HEK293T (cell line): ENCODE data around the gene ZNF248.
"Not testable (repeated sequence)": the region's sequence is repeated elsewhere in the genome, so short reads cannot be mapped to it uniquely, and the experiment has no call there.

Experiments
- CTCF ChIA-PET: fragments of 350-600 bp; formaldehyde crosslinking; extraction: SDS; loops from one replicate; lab custom pipeline; 2021; ENCODE audit warnings: antibody characterized with exemption, inconsistent platforms; lab: Yijun Ruan, JAX
- POLR2A ChIA-PET: fragments of 350-600 bp; formaldehyde crosslinking; extraction: SDS; loops from one replicate; lab custom pipeline; 2020; ENCODE audit warnings: antibody characterized with exemption, inconsistent platforms; lab: Yijun Ruan, JAX
- DNase-seq: peaks from one replicate; pipeline ENCODE4 v3.0.0; 2012; ENCODE audit warnings: mixed read lengths; ENCODE audit errors: extremely low spot score
- ARNT ChIP-seq: fragments of 450-650 bp; IDR thresholded peaks from 2 replicates; pipeline ENCODE4 v1.6.1; 2017; ENCODE audit warnings: mild to moderate bottlenecking
- BHLHE40 ChIP-seq: fragments of 450-650 bp; IDR thresholded peaks from 2 replicates; pipeline ENCODE4 v1.6.1; 2016; ENCODE audit warnings: mild to moderate bottlenecking, moderate library complexity, borderline replicate concordance
- CTBP1 ChIP-seq: fragments of 450-650 bp; IDR thresholded peaks from 2 replicates; pipeline ENCODE4 v1.6.1; 2016; ENCODE audit warnings: borderline replicate concordance
- ELF4 ChIP-seq: fragments of 450-650 bp; IDR thresholded peaks from 2 replicates; pipeline ENCODE4 v1.6.1; 2017; ENCODE audit warnings: antibody characterized with exemption
- FOXA1 ChIP-seq: fragments of 450-650 bp; IDR thresholded peaks from 2 replicates; pipeline ENCODE4 v1.6.1; 2016; ENCODE audit warnings: mild to moderate bottlenecking
- FOXK2 ChIP-seq: fragments of 450-650 bp; IDR thresholded peaks from 2 replicates; pipeline ENCODE4 v1.6.1; 2016; ENCODE audit warnings: mild to moderate bottlenecking
- FOXM1 ChIP-seq: fragments of 450-650 bp; IDR thresholded peaks from 2 replicates; pipeline ENCODE4 v1.6.1; 2017; ENCODE audit warnings: mild to moderate bottlenecking, borderline replicate concordance
- HDGF ChIP-seq: fragments of 450-650 bp; IDR thresholded peaks from 2 replicates; pipeline ENCODE4 v1.6.1; 2017; ENCODE audit warnings: antibody characterized with exemption, borderline replicate concordance
- L3MBTL2 ChIP-seq: fragments of 450-650 bp; conservative IDR thresholded peaks from 2 replicates; pipeline ENCODE4 v1.6.1; 2016; ENCODE audit warnings: mild to moderate bottlenecking
- LEF1 ChIP-seq: fragments of 450-650 bp; IDR thresholded peaks from 2 replicates; pipeline ENCODE4 v1.6.1; 2017; ENCODE audit warnings: mild to moderate bottlenecking, borderline replicate concordance
- NFRKB ChIP-seq: fragments of 450-650 bp; IDR thresholded peaks from 2 replicates; pipeline ENCODE4 v1.6.1; 2016; ENCODE audit warnings: mild to moderate bottlenecking, moderate library complexity
- SP1 ChIP-seq: fragments of 450-650 bp; IDR thresholded peaks from 2 replicates; pipeline ENCODE4 v1.6.1; 2017
- SUZ12 ChIP-seq: fragments of 450-650 bp; IDR thresholded peaks from 2 replicates; pipeline ENCODE4 v1.6.1; 2016; ENCODE audit warnings: mild to moderate bottlenecking
- TARDBP ChIP-seq: fragments of 450-650 bp; IDR thresholded peaks from 2 replicates; pipeline ENCODE4 v1.6.1; 2016
- ZNF384 ChIP-seq: fragments of 450-650 bp; IDR thresholded peaks from 2 replicates; pipeline ENCODE4 v1.6.1; 2016
- TF ChIP-seq, protein P1 (sequence below): fragments of 450-650 bp; IDR thresholded peaks from 2 replicates; pipeline ENCODE4 v1.6.1; 2016

The ZNF248 gene

DNA sequence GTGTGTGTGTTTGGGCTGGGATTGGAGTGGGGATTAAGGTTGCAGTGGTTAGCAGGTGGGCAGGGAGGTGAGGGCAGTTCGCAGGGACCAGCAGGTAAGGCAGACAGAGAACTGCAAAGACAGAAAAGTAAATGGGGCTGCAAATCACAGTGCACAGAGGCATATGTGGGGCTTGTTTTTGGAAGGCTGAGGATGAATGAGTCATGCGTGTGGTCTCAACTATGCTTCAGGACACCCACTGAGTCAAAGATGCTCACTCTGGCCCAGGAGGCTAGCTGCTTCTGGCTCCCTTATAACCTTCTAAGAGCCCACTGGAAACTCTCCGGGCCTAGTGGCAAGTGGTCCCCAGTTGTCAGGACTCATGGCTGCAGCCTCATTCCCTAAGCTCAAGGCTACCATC lies 118.2 kb downstream of the ZNF248 start:
- no peak for TF ChIP-seq NFRKB
- TF ChIP-seq ARNT = no peak
- no peak for TF ChIP-seq ELF4
- no peak for TF ChIP-seq ZNF384
- TF ChIP-seq FOXM1 = no peak
- TF ChIP-seq CTBP1 = no peak
- no peak for TF ChIP-seq HDGF
- TF ChIP-seq SUZ12 = no peak
- TF ChIP-seq FOXA1 = no peak
- TF ChIP-seq LEF1 = no peak
- TF ChIP-seq SP1 = no peak
- no peak for TF ChIP-seq L3MBTL2
- TF ChIP-seq BHLHE40 = no peak
- TF ChIP-seq, protein P1, sequence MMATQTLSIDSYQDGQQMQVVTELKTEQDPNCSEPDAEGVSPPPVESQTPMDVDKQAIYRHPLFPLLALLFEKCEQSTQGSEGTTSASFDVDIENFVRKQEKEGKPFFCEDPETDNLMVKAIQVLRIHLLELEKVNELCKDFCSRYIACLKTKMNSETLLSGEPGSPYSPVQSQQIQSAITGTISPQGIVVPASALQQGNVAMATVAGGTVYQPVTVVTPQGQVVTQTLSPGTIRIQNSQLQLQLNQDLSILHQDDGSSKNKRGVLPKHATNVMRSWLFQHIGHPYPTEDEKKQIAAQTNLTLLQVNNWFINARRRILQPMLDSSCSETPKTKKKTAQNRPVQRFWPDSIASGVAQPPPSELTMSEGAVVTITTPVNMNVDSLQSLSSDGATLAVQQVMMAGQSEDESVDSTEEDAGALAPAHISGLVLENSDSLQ = no peak
- TF ChIP-seq FOXK2 = no peak
- TF ChIP-seq TARDBP = no peak
- ChIA-PET CTCF (no interaction called here), POLR2A (no interaction called here)
- no peak for DNase-seq

- CTCF ChIA-PET = interaction anchor here (1.5 kb wide), 1 partner anchor 17 kb away, joined by 3 read pairs; no protein-coding TSS in a partner anchor
- DNase-seq, POLR2A ChIA-PET: not testable (repeated sequence)
Observed at GRCh38 chr10:37738241-37738640, 119.2 kb downstream of the ZNF248 start.

- no peak for DNase-seq
- ChIA-PET CTCF (interaction anchor here (1.5 kb wide), 1 partner anchor 18 kb away, joined by 3 read pairs; no protein-coding TSS in a partner anchor), POLR2A (no interaction called here)
- TF ChIP-seq ARNT (no peak), LEF1 (no peak), ELF4 (no peak), SP1 (no peak), CTBP1 (no peak)
Observed at GRCh38 chr10:37737336-37737735, 120.1 kb downstream of the ZNF248 start.

GRCh38 chr10:37736120-37736519 lies 121.3 kb downstream of the ZNF248 start:
- CTCF ChIA-PET = no interaction called here
- POLR2A ChIA-PET = no interaction called here
- no peak for TF ChIP-seq BHLHE40
- DNase-seq = no peak

GRCh38 chr10:37734971-37735370 lies 122.4 kb downstream of the ZNF248 start:
- ChIA-PET CTCF (no interaction called here), POLR2A (no interaction called here)
- TF ChIP-seq NFRKB (no peak), L3MBTL2 (no peak), TARDBP (no peak), ZNF384 (no peak), HDGF (no peak), ELF4 (no peak), LEF1 (no peak), FOXA1 (no peak), FOXK2 (no peak), SUZ12 (no peak), ARNT (no peak), FOXM1 (no peak), CTBP1 (no peak), SP1 (no peak), BHLHE40 (no peak)
- TF ChIP-seq, protein P1 = no peak
- no peak for DNase-seq
